ENCODE data around the gene COLEC11.
"Not testable (repeated sequence)": the region's sequence is repeated elsewhere in the genome, so short reads cannot be mapped to it uniquely, and the experiment has no call there.

The COLEC11 gene

DNA sequence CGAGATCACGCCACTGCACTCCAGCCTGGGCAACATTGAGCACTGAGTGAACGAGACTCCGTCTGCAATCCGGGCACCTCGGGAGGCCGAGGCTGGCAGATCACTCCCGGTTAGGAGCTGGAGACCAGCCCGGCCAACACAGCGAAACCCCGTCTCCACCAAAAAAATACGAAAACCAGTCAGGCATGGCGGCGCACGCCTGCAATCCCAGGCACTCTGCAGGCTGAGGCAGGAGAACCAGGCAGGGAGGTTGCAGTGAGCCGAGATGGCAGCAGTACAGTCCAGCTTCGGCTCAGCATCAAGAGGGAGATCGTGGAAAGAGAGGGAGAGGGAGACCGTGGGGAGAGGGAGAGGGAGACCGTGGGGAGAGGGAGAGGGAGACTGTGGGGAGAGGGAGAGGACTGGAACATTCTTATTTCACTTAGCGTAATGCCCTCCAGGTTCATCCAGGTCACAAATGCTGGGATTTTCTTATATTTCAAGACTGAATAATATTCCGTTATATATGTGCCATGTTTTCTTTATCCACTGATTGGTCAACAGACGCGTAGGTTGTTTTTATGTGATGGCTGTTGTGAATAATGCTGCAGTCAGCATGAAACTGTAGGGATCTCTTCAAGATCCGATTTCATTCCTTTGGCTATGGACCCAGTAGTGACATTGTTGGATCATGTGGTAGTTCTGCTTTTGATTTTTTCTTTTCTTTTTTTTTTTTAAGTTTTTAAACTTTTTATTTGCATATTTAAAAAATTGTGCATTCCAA, 21.7 kb downstream of the COLEC11 start:
- not testable (repeated sequence) for H3K9ac ChIP-seq; H3K79me2 ChIP-seq (ENCODE audit: insufficient read depth, low read depth)

DNA sequence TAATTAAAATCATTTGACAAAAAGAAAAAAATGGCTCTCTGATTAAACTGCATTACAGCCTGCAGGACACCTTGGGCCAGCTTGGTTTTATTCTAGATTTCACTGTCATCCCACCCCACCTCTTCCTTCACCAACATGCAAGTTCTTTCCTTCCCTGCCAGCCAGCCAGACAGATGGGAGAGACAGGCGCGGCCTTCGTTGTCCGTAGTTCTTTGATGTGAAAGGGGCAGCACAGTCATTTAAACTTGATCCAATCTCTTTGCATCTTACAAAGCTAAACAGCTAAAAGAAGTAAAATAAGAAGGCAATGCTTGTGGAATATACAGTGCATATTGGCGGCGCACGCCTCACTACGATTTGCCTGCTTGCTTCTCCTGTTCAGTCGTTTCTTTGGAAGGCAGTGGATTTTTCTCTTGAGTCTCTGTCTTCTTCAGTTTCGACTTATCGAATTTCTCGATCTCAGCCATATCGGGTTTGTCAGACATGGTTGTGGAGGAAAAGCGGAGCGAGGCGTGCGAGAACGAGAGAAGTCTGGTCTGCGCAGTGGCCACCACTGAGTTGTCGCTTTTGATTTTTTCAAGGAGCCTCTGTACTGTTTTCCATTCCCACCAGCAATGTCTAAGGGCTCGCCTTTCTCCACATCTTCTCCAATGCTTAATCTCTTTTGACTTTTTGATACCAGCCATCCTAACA, 22.4 kb downstream of the COLEC11 start:
- H3K36me3 ChIP-seq (ENCODE audit: insufficient read depth): no peaks in the 10 kb centered on the region
- no peaks in the 10 kb centered on the region for H3K4me1 ChIP-seq (ENCODE audit: low read depth, poor library complexity, severe bottlenecking)
- H3K27me3 ChIP-seq (ENCODE audit: insufficient read depth, low read depth): no peaks in the 10 kb centered on the region
- H3K4me2 ChIP-seq: no peak overlapping the region
- no peak overlapping the region for H3K9ac ChIP-seq
- TF ChIP-seq, protein P1, sequence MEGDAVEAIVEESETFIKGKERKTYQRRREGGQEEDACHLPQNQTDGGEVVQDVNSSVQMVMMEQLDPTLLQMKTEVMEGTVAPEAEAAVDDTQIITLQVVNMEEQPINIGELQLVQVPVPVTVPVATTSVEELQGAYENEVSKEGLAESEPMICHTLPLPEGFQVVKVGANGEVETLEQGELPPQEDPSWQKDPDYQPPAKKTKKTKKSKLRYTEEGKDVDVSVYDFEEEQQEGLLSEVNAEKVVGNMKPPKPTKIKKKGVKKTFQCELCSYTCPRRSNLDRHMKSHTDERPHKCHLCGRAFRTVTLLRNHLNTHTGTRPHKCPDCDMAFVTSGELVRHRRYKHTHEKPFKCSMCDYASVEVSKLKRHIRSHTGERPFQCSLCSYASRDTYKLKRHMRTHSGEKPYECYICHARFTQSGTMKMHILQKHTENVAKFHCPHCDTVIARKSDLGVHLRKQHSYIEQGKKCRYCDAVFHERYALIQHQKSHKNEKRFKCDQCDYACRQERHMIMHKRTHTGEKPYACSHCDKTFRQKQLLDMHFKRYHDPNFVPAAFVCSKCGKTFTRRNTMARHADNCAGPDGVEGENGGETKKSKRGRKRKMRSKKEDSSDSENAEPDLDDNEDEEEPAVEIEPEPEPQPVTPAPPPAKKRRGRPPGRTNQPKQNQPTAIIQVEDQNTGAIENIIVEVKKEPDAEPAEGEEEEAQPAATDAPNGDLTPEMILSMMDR (conservative IDR thresholded peaks at IDR 0.05; ENCODE audit: low read depth, low read length): no peak
- no peak overlapping the region for H2AFZ ChIP-seq (ENCODE audit: low read depth)
- H4K20me1 ChIP-seq (ENCODE audit: insufficient read depth): no peaks in the 10 kb centered on the region
- no peaks in the 10 kb centered on the region for H3K79me2 ChIP-seq (ENCODE audit: insufficient read depth, low read depth)
- H3K4me3 ChIP-seq (IDR thresholded peaks at IDR 0.05; ENCODE audit: insufficient read depth, low read depth, low read length): no peak overlapping the region
- H3K27ac ChIP-seq: no peak overlapping the region

More for the DNA sequence above, 21.7 kb downstream of the COLEC11 start:
- not testable (repeated sequence) for H3K4me3 ChIP-seq (IDR thresholded peaks at IDR 0.05; ENCODE audit: insufficient read depth, low read depth, low read length); H3K4me2 ChIP-seq; H3K4me1 ChIP-seq (ENCODE audit: low read depth, poor library complexity, severe bottlenecking); H4K20me1 ChIP-seq (ENCODE audit: insufficient read depth); H2AFZ ChIP-seq (ENCODE audit: low read depth); H3K27me3 ChIP-seq (ENCODE audit: insufficient read depth, low read depth); H3K27ac ChIP-seq; H3K36me3 ChIP-seq (ENCODE audit: insufficient read depth)

DNA sequence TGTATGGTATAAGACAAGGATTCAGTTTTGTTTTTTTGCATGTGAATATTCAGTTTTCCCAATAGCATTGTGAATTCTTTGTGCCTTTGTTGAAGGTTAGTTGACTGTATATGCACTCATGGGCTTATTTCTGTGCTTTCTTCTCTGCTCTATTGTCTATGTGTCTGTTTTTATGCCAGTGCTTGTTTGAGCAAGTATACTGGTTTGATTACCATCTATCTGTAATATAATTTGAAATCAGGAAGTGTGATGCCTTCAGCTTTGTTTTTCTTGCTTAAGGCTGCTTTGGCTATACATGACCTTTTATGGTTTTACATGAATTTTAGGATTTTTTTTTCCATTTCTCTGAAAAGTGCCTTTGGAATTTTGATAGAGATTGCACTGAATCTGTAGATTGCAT, 23.5 kb downstream of the COLEC11 start:
- no peak overlapping the region for H3K27ac ChIP-seq

DNA sequence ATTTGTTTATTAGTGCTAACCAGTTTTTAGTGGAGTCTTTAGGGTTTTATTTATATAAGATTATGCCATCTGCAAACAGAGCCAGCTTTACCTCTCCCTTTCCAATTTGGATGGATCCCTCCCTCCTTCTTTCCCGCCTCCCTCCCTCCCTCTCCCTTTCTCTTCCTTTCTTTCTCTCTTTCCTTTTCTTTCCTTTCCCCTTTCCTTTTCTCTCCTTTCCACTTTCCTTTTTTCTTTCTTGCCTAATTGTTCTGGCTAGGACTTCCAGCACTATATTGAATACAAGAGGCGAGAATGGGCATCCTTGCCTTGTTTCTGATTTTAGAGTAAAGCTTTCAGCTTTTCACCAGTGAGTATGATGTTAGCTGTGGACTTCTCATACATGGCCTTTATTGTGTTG, 24.1 kb downstream of the COLEC11 start:
- Histone ChIP-seq H3K9ac (no peak overlapping the region), H4K20me1 (ENCODE audit: insufficient read depth) (no peaks in the 10 kb centered on the region), H3K27ac (no peak overlapping the region), H3K27me3 (ENCODE audit: insufficient read depth, low read depth) (no peaks in the 10 kb centered on the region), H2AFZ (ENCODE audit: low read depth) (no peak overlapping the region), H3K4me2 (no peak overlapping the region), H3K79me2 (ENCODE audit: insufficient read depth, low read depth) (no peaks in the 10 kb centered on the region), H3K4me1 (ENCODE audit: low read depth, poor library complexity, severe bottlenecking) (no peaks in the 10 kb centered on the region), H3K4me3 (IDR thresholded peaks at IDR 0.05; ENCODE audit: insufficient read depth, low read depth, low read length) (no peak overlapping the region), H3K36me3 (ENCODE audit: insufficient read depth) (no peaks in the 10 kb centered on the region)
- TF ChIP-seq, protein P1 (conservative IDR thresholded peaks at IDR 0.05; ENCODE audit: low read depth, low read length): no peak

More for the DNA sequence above, 23.5 kb downstream of the COLEC11 start:
- TF ChIP-seq, protein P1 (conservative IDR thresholded peaks at IDR 0.05; ENCODE audit: low read depth, low read length): no peak
- Histone ChIP-seq H3K36me3 (ENCODE audit: insufficient read depth) (no peaks in the 10 kb centered on the region), H3K27me3 (ENCODE audit: insufficient read depth, low read depth) (no peaks in the 10 kb centered on the region), H4K20me1 (ENCODE audit: insufficient read depth) (no peaks in the 10 kb centered on the region), H3K4me2 (no peak overlapping the region), H3K79me2 (ENCODE audit: insufficient read depth, low read depth) (no peaks in the 10 kb centered on the region), H3K4me3 (IDR thresholded peaks at IDR 0.05; ENCODE audit: insufficient read depth, low read depth, low read length) (no peak overlapping the region), H3K9ac (no peak overlapping the region), H2AFZ (ENCODE audit: low read depth) (no peak overlapping the region), H3K4me1 (ENCODE audit: low read depth, poor library complexity, severe bottlenecking) (no peaks in the 10 kb centered on the region)

DNA sequence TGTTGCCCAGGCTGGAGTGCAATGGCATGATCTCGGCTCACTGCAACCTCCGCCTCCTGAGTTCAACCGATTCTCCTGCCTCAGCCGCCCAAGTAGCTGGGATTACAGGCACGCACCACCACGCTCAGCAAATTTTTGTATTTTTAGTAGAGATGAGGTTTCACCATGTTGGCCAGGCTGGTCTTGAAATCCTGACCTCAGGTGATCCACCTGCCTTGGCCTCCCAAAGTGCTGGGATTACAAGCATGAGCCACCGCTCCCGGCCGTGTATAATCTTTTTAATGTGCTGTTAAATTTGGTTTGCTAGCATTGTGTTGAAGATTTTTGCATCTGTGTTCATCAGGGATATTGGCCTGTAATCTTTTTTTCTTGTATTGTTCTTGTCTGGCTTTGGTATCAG, 24.7 kb downstream of the COLEC11 start:
- not testable (repeated sequence) for H3K4me2 ChIP-seq; H3K36me3 ChIP-seq (ENCODE audit: insufficient read depth); H3K79me2 ChIP-seq (ENCODE audit: insufficient read depth, low read depth); H3K27me3 ChIP-seq (ENCODE audit: insufficient read depth, low read depth); H3K4me3 ChIP-seq (IDR thresholded peaks at IDR 0.05; ENCODE audit: insufficient read depth, low read depth, low read length); H4K20me1 ChIP-seq (ENCODE audit: insufficient read depth); H3K4me1 ChIP-seq (ENCODE audit: low read depth, poor library complexity, severe bottlenecking); H2AFZ ChIP-seq (ENCODE audit: low read depth); H3K9ac ChIP-seq; H3K27ac ChIP-seq

Data from KMS-11 (cell line).